IMR-90 (cell line): ENCODE measurements around the gene SNTG2. TPM values are rescaled to one million over a fixed set of nuclear protein-coding genes. Genes with fewer than 3 reads are reported as not detected.

Experiments used
- ATAC-seq: fragments of 200-7000 bp; cut with Tn5 transposase; 2 replicates; pipeline ENCODE4 v1.9.1; 2020; ENCODE audit warnings: low read depth, mild to moderate bottlenecking, moderate library complexity
- BruUV-seq: library from RNA; stranded (reverse); fragments of 400-500 nt; replicated peaks from 2 replicates; lab custom pipeline; 2021; lab: Mats Ljungman, UMichigan
- CTCF ChIA-PET: fragments of 300-600 bp; formaldehyde crosslinking; extraction: SDS; loops from one replicate; lab custom pipeline; 2021; ENCODE audit warnings: antibody characterized with exemption; lab: Yijun Ruan, JAX
- POLR2A ChIA-PET: fragments of 300-600 bp; sonication (Branson Sonifier 250); formaldehyde crosslinking; loops from one replicate; lab custom pipeline; 2022; ENCODE audit warnings: antibody characterized with exemption; ENCODE audit not compliant: unreplicated experiment; lab: Charles Lee
- DNase-seq: peaks from one replicate; pipeline ENCODE4 v3.0.0; 2013
- H2AFZ ChIP-seq: replicated peaks from 2 replicates; pipeline ENCODE3; 2013; ENCODE audit warnings: low read length, mild to moderate bottlenecking; ENCODE audit not compliant: poor library complexity
- H2AK5ac ChIP-seq: 2 replicates; pipeline ENCODE4 v1.6.1; 2013; ENCODE audit warnings: low read depth, low read length, inconsistent platforms
- H2AK9ac ChIP-seq: replicated peaks from 2 replicates; pipeline ENCODE3; 2013; ENCODE audit warnings: mild to moderate bottlenecking, low read depth, low read length, moderate library complexity; ENCODE audit not compliant: poor library complexity
- H2BK120ac ChIP-seq: 2 replicates; pipeline ENCODE4 v1.6.1; 2013; ENCODE audit warnings: low read depth, low read length, inconsistent platforms
- H2BK15ac ChIP-seq: 3 replicates; pipeline ENCODE4 v1.6.1; 2013; ENCODE audit warnings: low read depth, low read length, inconsistent platforms
- H2BK20ac ChIP-seq: 2 replicates; pipeline ENCODE4 v1.6.1; 2013; ENCODE audit warnings: low read depth, mild to moderate bottlenecking, inconsistent platforms, low read length, moderate library complexity
- H2BK5ac ChIP-seq: 2 replicates; pipeline ENCODE4 v1.6.1; 2013; ENCODE audit warnings: mild to moderate bottlenecking, low read depth, low read length, inconsistent platforms; ENCODE audit not compliant: poor library complexity, severe bottlenecking
- H3K14ac ChIP-seq: replicated peaks from 2 replicates; pipeline ENCODE4 v1.6.1; 2013; ENCODE audit warnings: low read depth, low read length, inconsistent platforms
- H3K18ac ChIP-seq: 2 replicates; pipeline ENCODE4 v1.6.1; 2013; ENCODE audit warnings: low read depth, low read length, control low read depth
- H3K23ac ChIP-seq: 2 replicates; pipeline ENCODE4 v1.6.1; 2013; ENCODE audit warnings: low read depth, low read length, inconsistent platforms
- H3K27ac ChIP-seq: 2 replicates; pipeline ENCODE4 v1.5.1; 2013; ENCODE audit warnings: mild to moderate bottlenecking, control low read depth, low read length; ENCODE audit not compliant: insufficient read depth
- H3K27me3 ChIP-seq: 2 replicates; pipeline ENCODE4 v1.6.1; 2013; ENCODE audit warnings: low read length; ENCODE audit not compliant: control insufficient read depth, insufficient read depth
- H3K36me3 ChIP-seq: 2 replicates; pipeline ENCODE4 v1.6.1; 2013; ENCODE audit warnings: low read length, mixed read lengths; ENCODE audit not compliant: control insufficient read depth, insufficient read depth
- H3K4ac ChIP-seq: 2 replicates; pipeline ENCODE4 v1.6.1; 2013; ENCODE audit warnings: low read depth, low read length, inconsistent platforms
- H3K4me1 ChIP-seq: 2 replicates; pipeline ENCODE4 v1.6.1; 2013; ENCODE audit warnings: low read length, mixed read lengths; ENCODE audit not compliant: control insufficient read depth, insufficient read depth
- H3K4me2 ChIP-seq: 2 replicates; pipeline ENCODE4 v1.6.1; 2013; ENCODE audit warnings: low read depth, mild to moderate bottlenecking, control low read depth, low read length, moderate library complexity
- H3K4me3 ChIP-seq: 2 replicates; pipeline ENCODE4 v1.5.1; 2013; ENCODE audit warnings: low read depth, mild to moderate bottlenecking, control low read depth, low read length, moderate library complexity; ENCODE audit not compliant: insufficient read depth
- H3K56ac ChIP-seq: 2 replicates; pipeline ENCODE4 v1.6.1; 2013; ENCODE audit warnings: low read length, inconsistent platforms; ENCODE audit not compliant: insufficient read depth; ENCODE audit errors: extremely low read depth
- H3K79me1 ChIP-seq, 2 experiments: 2 replicates each; pipeline ENCODE4 v1.6.1; 2013; ENCODE audit warnings: low read length in 2 of 2, inconsistent platforms in 1 of 2, low read depth in 1 of 2
- H3K9ac ChIP-seq: 2 replicates; pipeline ENCODE4 v1.6.1; 2013; ENCODE audit warnings: low read depth, low read length, control low read depth
- H3K9me1 ChIP-seq: 2 replicates; pipeline ENCODE4 v1.6.1; 2013; ENCODE audit warnings: low read length, inconsistent platforms; ENCODE audit not compliant: insufficient read depth
- H3K9me3 ChIP-seq: 2 replicates; pipeline ENCODE4 v1.6.1; 2013; ENCODE audit warnings: low read length; ENCODE audit not compliant: control insufficient read depth, insufficient read depth
- H4K20me1 ChIP-seq: 2 replicates; pipeline ENCODE4 v1.6.1; 2013; ENCODE audit warnings: low read length, inconsistent platforms; ENCODE audit not compliant: insufficient read depth
- H4K5ac ChIP-seq: 2 replicates; pipeline ENCODE4 v1.6.1; 2013; ENCODE audit warnings: mild to moderate bottlenecking, low read depth, low read length, control low read depth
- H4K8ac ChIP-seq, 2 experiments: 2 replicates each; pipeline ENCODE4 v1.6.1; 2013; ENCODE audit warnings: low read depth in 2 of 2, low read length in 2 of 2, control low read depth in 1 of 2, inconsistent platforms in 1 of 2
- H4K91ac ChIP-seq: 2 replicates; pipeline ENCODE4 v1.6.1; 2013; ENCODE audit warnings: low read depth, low read length, inconsistent platforms; ENCODE audit not compliant: insufficient read depth
- BHLHE40 ChIP-seq: fragments of 150-350 bp; IDR thresholded peaks from 2 replicates; pipeline ENCODE4 v1.6.1; 2016; ENCODE audit warnings: mild to moderate bottlenecking, low read depth, low read length
- CHD1 ChIP-seq: IDR thresholded peaks from 2 replicates; pipeline ENCODE4 v1.6.1; 2012; ENCODE audit warnings: low read depth, low read length, improper control_type of control experiment
- ELK1 ChIP-seq: fragments of 150-350 bp; IDR thresholded peaks from 2 replicates; pipeline ENCODE4 v1.6.1; 2016; ENCODE audit warnings: low read depth, mild to moderate bottlenecking, low read length, moderate library complexity, borderline replicate concordance
- FOS ChIP-seq: fragments of 150-350 bp; IDR thresholded peaks from 2 replicates; pipeline ENCODE4 v1.6.1; 2016; ENCODE audit warnings: low read depth, low read length
- MAFK ChIP-seq: IDR thresholded peaks from 2 replicates; pipeline ENCODE4 v1.6.1; 2012; ENCODE audit warnings: low read depth, low read length, improper control_type of control experiment
- MAZ ChIP-seq: IDR thresholded peaks from 2 replicates; pipeline ENCODE4 v1.6.1; 2012; ENCODE audit warnings: low read depth, mild to moderate bottlenecking, low read length, improper control_type of control experiment, moderate library complexity, borderline replicate concordance
- POLR2A ChIP-seq: IDR thresholded peaks from 2 replicates; pipeline ENCODE4 v1.6.1; 2012; ENCODE audit warnings: mild to moderate bottlenecking, low read depth, low read length
- RAD21 ChIP-seq: IDR thresholded peaks from 2 replicates; pipeline ENCODE4 v1.6.1; 2012; ENCODE audit warnings: low read length, improper control_type of control experiment
- RCOR1 ChIP-seq: IDR thresholded peaks from 2 replicates; pipeline ENCODE4 v1.6.1; 2012; ENCODE audit warnings: mild to moderate bottlenecking, low read length, improper control_type of control experiment; ENCODE audit not compliant: insufficient replicate concordance
- RFX5 ChIP-seq: IDR thresholded peaks from 2 replicates; pipeline ENCODE4 v1.8.0; 2012; ENCODE audit warnings: low read depth, mild to moderate bottlenecking, low read length, moderate library complexity
- USF2 ChIP-seq: fragments of 150-350 bp; IDR thresholded peaks from 2 replicates; pipeline ENCODE4 v1.6.1; 2017; ENCODE audit warnings: mild to moderate bottlenecking, antibody characterized with exemption, low read length, low read depth
- WGBS, 2 experiments: methylation state at CpG; one replicate each; pipeline versions ENCODE4 v1.1.5 to v1.1.7; 2013; ENCODE audit warnings: missing lambda C conversion rate in 2 of 2; ENCODE audit not compliant: insufficient read length in 1 of 2; ENCODE audit errors: extremely low coverage in 2 of 2; 5-methylcytosine and 5-hydroxymethylcytosine counted together
- dilution Hi-C: fragments of 300-500 bp; cut with HindIII; formaldehyde crosslinking; loops from one replicate; pipeline ENCODE4 v1.14.3; 2018; ENCODE audit warnings: low sequenced_read_pairs; ENCODE audit not compliant: unreplicated experiment
- in situ Hi-C: fragments of 300-500 bp; cut with MboI; formaldehyde crosslinking; loops from 3 replicates; pipeline ENCODE4 v1.14.3; 2019; ENCODE audit warnings: low sequenced_read_pairs, inconsistent platforms, mixed read lengths
- intact Hi-C: fragments of 100-400 bp; cut with micrococcal nuclease; formaldehyde crosslinking; loops from 2 replicates; pipeline ENCODE4 v1.10.0; 2022
- polyA plus RNA-seq, 3 experiments: library from polyadenylated mRNA; depleted of rRNA; stranded (reverse); fragments of >200 nt; gene quantifications; 2 replicates each; pipeline ENCODE4 v1.2.3, GENCODE V29; 2012; ENCODE audit warnings: low replicate concordance in 1 of 3
- total RNA-seq: library from RNA; depleted of rRNA; stranded (reverse); fragments of >200 nt; gene quantifications from 2 replicates; pipeline ENCODE4 v1.2.3, GENCODE V29; 2012

SNTG2 gene
- total and polyA plus RNA-seq, 2 of the 4 experiments (the other 2 are of a cell fraction), result under 0.01 to 0.17 TPM

- Histone ChIP-seq H4K91ac (no peak overlapping the region), H3K4me2 (no peak overlapping the region), H3K18ac (no peak overlapping the region), H2AFZ (no peak overlapping the region), H3K27me3 (no peaks in the 10 kb centered on the region), H3K56ac (no peak overlapping the region), H2AK5ac (no peak overlapping the region), H3K9me3 (peaks cover 16% of the 10 kb centered on the region), H3K9ac (no peak overlapping the region), H3K23ac (no peak overlapping the region), H3K14ac (no peak overlapping the region), H2AK9ac (no peak overlapping the region), H2BK20ac (no peak overlapping the region), H2BK15ac (no peak overlapping the region), H4K8ac (no peak overlapping the region), H3K27ac (no peak overlapping the region), H3K79me1 (no peaks in the 10 kb centered on the region), H3K9me1 (no peaks in the 10 kb centered on the region), H4K20me1 (no peaks in the 10 kb centered on the region), H3K36me3 (no peaks in the 10 kb centered on the region), H3K4ac (no peak overlapping the region), H3K4me1 (no peaks in the 10 kb centered on the region), H4K5ac (no peak overlapping the region), H2BK5ac (no peak overlapping the region), H3K4me3 (no peak overlapping the region), H2BK120ac (no peak overlapping the region)
- in situ Hi-C loops (no loop called here), intact Hi-C loops (no loop called here), dilution Hi-C loops (no loop called here)
- WGBS, 2 experiments, result 20% methylated on average over 1 of the region's 5 CpGs; no CpG with 5 or more reads in 1 of the 2 experiments
- no TSS peak for BruUV-seq
- ATAC-seq, result no peak
- POLR2A ChIA-PET, result no interaction called here
- CTCF ChIA-PET, result no interaction called here
- TF ChIP-seq ELK1, result no peak
- no peak for TF ChIP-seq RAD21
- no peak for TF ChIP-seq RFX5
- TF ChIP-seq USF2, result no peak
- TF ChIP-seq RCOR1, result no peak
- TF ChIP-seq BHLHE40, result no peak
- no peak for TF ChIP-seq MAFK
- TF ChIP-seq CHD1, result no peak
- TF ChIP-seq FOS, result no peak
- TF ChIP-seq MAZ, result no peak
- no peak for TF ChIP-seq POLR2A
- no peak for DNase-seq
These were observed 222.9 kb downstream of the SNTG2 start for GRCh38 chr2:1173528-1173927.
